Trophoblast cell (in vitro differentiated cells and primary cell): ENCODE measurements around the gene IER5.

Experiments
- DNase-seq, 2 donors: peaks; one replicate each; pipeline ENCODE4 v3.0.0-alpha.2; 2016
- H2AFZ ChIP-seq: 2 replicates; pipeline ENCODE4 v1.6.1; 2013; ENCODE audit warnings: low read length, moderate library complexity, mild to moderate bottlenecking; ENCODE audit not compliant: insufficient read depth, poor library complexity
- H2AK5ac ChIP-seq: 2 replicates; pipeline ENCODE4 v1.6.1; 2013; ENCODE audit warnings: mild to moderate bottlenecking, low read length
- H2BK120ac ChIP-seq: 2 replicates; pipeline ENCODE4 v1.6.1; 2013; ENCODE audit warnings: low read length, mild to moderate bottlenecking, moderate library complexity; ENCODE audit not compliant: insufficient read depth, poor library complexity
- H2BK12ac ChIP-seq: 2 replicates; pipeline ENCODE4 v1.6.1; 2013; ENCODE audit warnings: mild to moderate bottlenecking, low read length, moderate library complexity
- H2BK5ac ChIP-seq: 2 replicates; pipeline ENCODE4 v1.6.1; 2013; ENCODE audit warnings: low read length, low read depth, moderate library complexity, mild to moderate bottlenecking; ENCODE audit not compliant: poor library complexity
- H3K14ac ChIP-seq: 2 replicates; pipeline ENCODE4 v1.6.1; 2013; ENCODE audit warnings: mild to moderate bottlenecking, low read length
- H3K18ac ChIP-seq: 2 replicates; pipeline ENCODE4 v1.6.1; 2013; ENCODE audit warnings: mild to moderate bottlenecking, low read length
- H3K23ac ChIP-seq: 2 replicates; pipeline ENCODE4 v1.6.1; 2013; ENCODE audit warnings: low read length
- H3K27ac ChIP-seq: 2 replicates; pipeline ENCODE4 v1.5.1; 2013; ENCODE audit warnings: low read depth, mild to moderate bottlenecking, inconsistent platforms, low read length, moderate library complexity
- H3K27me3 ChIP-seq: 2 replicates; pipeline ENCODE4 v1.6.1; 2013; ENCODE audit warnings: inconsistent platforms, mild to moderate bottlenecking, low read length, moderate library complexity; ENCODE audit not compliant: insufficient read depth
- H3K36me3 ChIP-seq, 2 experiments: 1 replicate in 1 of 2; 2 replicates in 1 of 2; pipeline ENCODE4 v1.6.1; 2013; ENCODE audit warnings: low read length in 2 of 2, mild to moderate bottlenecking in 2 of 2, moderate library complexity in 1 of 2; ENCODE audit not compliant: insufficient read depth in 2 of 2, control insufficient read depth in 1 of 2
- H3K4ac ChIP-seq: 2 replicates; pipeline ENCODE4 v1.6.1; 2013; ENCODE audit warnings: low read depth, mild to moderate bottlenecking, low read length, moderate library complexity
- H3K4me1 ChIP-seq, 2 experiments: 1 replicate in 1 of 2; 2 replicates in 1 of 2; pipeline ENCODE4 v1.6.1; 2013; ENCODE audit warnings: low read length in 2 of 2, mild to moderate bottlenecking in 2 of 2, moderate library complexity in 1 of 2; ENCODE audit not compliant: insufficient read depth in 2 of 2, control insufficient read depth in 1 of 2
- H3K4me2 ChIP-seq: 2 replicates; pipeline ENCODE4 v1.6.1; 2013; ENCODE audit warnings: inconsistent platforms, mild to moderate bottlenecking, low read length, moderate library complexity
- H3K4me3 ChIP-seq: 2 replicates; pipeline ENCODE4 v1.5.1; 2013; ENCODE audit warnings: mild to moderate bottlenecking, low read depth, low read length, inconsistent platforms
- H3K79me1 ChIP-seq: one replicate; pipeline ENCODE4 v1.6.1; 2013; ENCODE audit warnings: low read length
- H3K79me2 ChIP-seq: 2 replicates; pipeline ENCODE4 v1.6.1; 2013; ENCODE audit warnings: low read length, mild to moderate bottlenecking; ENCODE audit not compliant: control insufficient read depth, insufficient read depth, poor library complexity
- H3K9ac ChIP-seq: 2 replicates; pipeline ENCODE4 v1.6.1; 2013; ENCODE audit warnings: mild to moderate bottlenecking, low read length
- H3K9me3 ChIP-seq: 2 replicates; pipeline ENCODE4 v1.6.1; 2013; ENCODE audit warnings: low read depth, mild to moderate bottlenecking, control low read depth, inconsistent platforms, low read length; ENCODE audit not compliant: insufficient read depth
- H4K12ac ChIP-seq: 2 replicates; pipeline ENCODE4 v1.6.1; 2013; ENCODE audit warnings: low read depth, mild to moderate bottlenecking, low read length, moderate library complexity
- H4K8ac ChIP-seq: 2 replicates; pipeline ENCODE4 v1.6.1; 2013; ENCODE audit warnings: low read depth, mild to moderate bottlenecking, low read length, moderate library complexity
- H4K91ac ChIP-seq: one replicate; pipeline ENCODE4 v1.6.1; 2013; ENCODE audit warnings: low read depth, mild to moderate bottlenecking, low read length, moderate library complexity
- WGBS: extraction: QIAGEN DNeasy Blood & Tissue Kit; methylation state at CpG from one replicate; pipeline ENCODE4 v1.1.7; 2013; ENCODE audit warnings: missing lambda C conversion rate; ENCODE audit not compliant: insufficient read length, insufficient coverage; ENCODE audit errors: extremely low coverage; 5-methylcytosine and 5-hydroxymethylcytosine counted together

IER5 gene

GRCh38 chr1:181116819-181117390 lies 28.4 kb downstream of the IER5 start:
- H3K14ac ChIP-seq: peak overlapping the region; percentile 49
- peaks cover 29% of the 10 kb centered on the region for H3K79me1 ChIP-seq
- no peak overlapping the region for H2AFZ ChIP-seq
- H3K27ac ChIP-seq: peak overlapping the region; percentile 70
- H4K8ac ChIP-seq: peak overlapping the region; percentile 20
- peak overlapping the region; percentile 67 for H2BK120ac ChIP-seq
- H2BK12ac ChIP-seq: peak overlapping the region; percentile 83
- peak overlapping the region; percentile 64 for H4K91ac ChIP-seq
- no peak overlapping the region for H3K4me3 ChIP-seq
- peaks cover 37 to 52% of the 10 kb centered on the region in 2 experiments for H3K4me1 ChIP-seq
- H3K27me3 ChIP-seq: no peaks in the 10 kb centered on the region
- H3K4me2 ChIP-seq: no peak overlapping the region
- no CpG with 5 or more reads among the region's 3 CpGs for WGBS
- DNase-seq: no peak
- peak overlapping the region; percentile 36 for H3K4ac ChIP-seq
- H4K12ac ChIP-seq: no peak overlapping the region
- H2BK5ac ChIP-seq: peak overlapping the region; percentile 55
- H3K36me3 ChIP-seq: no peaks in the 10 kb centered on the region
- peaks cover 2% of the 10 kb centered on the region for H3K9me3 ChIP-seq
- no peak overlapping the region for H3K18ac ChIP-seq
- H2AK5ac ChIP-seq: peak overlapping the region; percentile 21
- H3K79me2 ChIP-seq: peaks cover 3% of the 10 kb centered on the region
- H3K23ac ChIP-seq: no peak overlapping the region
- no peak overlapping the region for H3K9ac ChIP-seq

DNA sequence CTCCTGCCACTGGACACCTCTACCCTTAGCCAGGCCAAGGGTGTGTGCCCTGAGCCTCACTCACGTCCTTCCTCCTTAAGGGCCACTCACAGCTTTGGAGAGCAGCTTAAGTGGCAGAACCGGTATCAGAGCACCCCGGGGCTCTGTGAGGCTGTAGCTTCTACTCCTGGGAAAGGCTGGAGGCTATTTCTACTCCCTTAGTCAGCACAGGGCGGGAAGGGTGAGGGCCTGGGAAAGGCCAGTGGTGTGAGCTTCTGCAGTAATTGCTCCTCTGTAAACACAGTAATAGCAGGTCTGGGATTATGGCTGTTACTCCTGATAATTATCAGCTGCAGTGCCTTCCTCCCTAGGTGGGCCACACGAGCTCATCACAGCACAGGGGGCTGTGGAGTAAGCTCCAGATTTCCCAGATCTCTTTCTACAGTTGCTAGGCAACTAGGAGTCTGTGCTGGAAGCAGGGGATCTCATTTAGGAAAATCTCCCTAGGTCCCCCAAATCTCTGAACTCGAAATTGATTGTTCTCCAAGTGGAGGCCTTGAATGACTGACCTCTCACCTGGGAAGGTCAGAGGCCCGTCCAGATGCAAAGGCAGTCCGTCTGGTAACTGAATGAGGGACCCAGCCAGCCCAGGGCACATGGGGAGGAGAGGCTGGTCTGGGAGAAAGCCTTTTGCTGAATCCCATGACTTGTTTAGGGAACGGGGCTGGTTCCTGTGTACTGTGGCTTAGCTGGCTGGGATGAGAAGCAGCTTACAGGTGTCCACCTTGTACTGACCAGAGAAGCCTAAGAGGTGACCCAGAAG lies 29.3 kb downstream of the IER5 start:
- Histone ChIP-seq H3K27me3 (no peaks in the 10 kb centered on the region), H2BK12ac (peak overlapping the region; percentile 3), H4K12ac (no peak overlapping the region), H3K4me2 (peak overlapping the region; percentile 9), H3K36me3 (no peaks in the 10 kb centered on the region), H3K4ac (no peak overlapping the region), H2AFZ (no peak overlapping the region), H3K4me1 (peaks cover 36 to 47% of the 10 kb centered on the region in 2 experiments), H2AK5ac (no peak overlapping the region), H3K9ac (no peak overlapping the region), H3K79me2 (peaks cover 3% of the 10 kb centered on the region), H3K9me3 (peaks cover 2% of the 10 kb centered on the region), H2BK120ac (peak overlapping the region; percentile 1), H3K23ac (no peak overlapping the region), H3K18ac (peak overlapping the region; percentile 0), H3K27ac (peak overlapping the region; percentile 70), H3K14ac (no peak overlapping the region), H3K4me3 (no peak overlapping the region), H3K79me1 (peaks cover 29% of the 10 kb centered on the region), H4K8ac (no peak overlapping the region), H2BK5ac (peak overlapping the region; percentile 1), H4K91ac (peak overlapping the region; percentile 67)
- no CpG with 5 or more reads among the region's 9 CpGs for WGBS
- DNase-seq: peak; percentile 100

- no peak overlapping the region for H3K23ac ChIP-seq
- DNase-seq: peak; percentile 99
- H3K4ac ChIP-seq: peak overlapping the region; percentile 57
- peak overlapping the region; percentile 94 for H2BK12ac ChIP-seq
- no CpG with 5 or more reads among the region's 6 CpGs for WGBS
- no peaks in the 10 kb centered on the region for H3K27me3 ChIP-seq
- peak overlapping the region; percentile 90 for H2BK120ac ChIP-seq
- peaks cover 2% of the 10 kb centered on the region for H3K9me3 ChIP-seq
- H3K4me1 ChIP-seq: peaks cover 28 to 41% of the 10 kb centered on the region in 2 experiments
- peak overlapping the region; percentile 48 for H4K8ac ChIP-seq
- peak overlapping the region; percentile 94 for H4K91ac ChIP-seq
- H4K12ac ChIP-seq: no peak overlapping the region
- no peaks in the 10 kb centered on the region for H3K79me2 ChIP-seq
- no peak overlapping the region for H3K4me3 ChIP-seq
- H3K9ac ChIP-seq: no peak overlapping the region
- H3K27ac ChIP-seq: peak overlapping the region; percentile 79
- H2AFZ ChIP-seq: no peak overlapping the region
- peaks cover 25% of the 10 kb centered on the region for H3K79me1 ChIP-seq
- peak overlapping the region; percentile 73 for H3K14ac ChIP-seq
- H3K18ac ChIP-seq: peak overlapping the region; percentile 73
- H3K4me2 ChIP-seq: peak overlapping the region; percentile 14
- peak overlapping the region; percentile 85 for H2AK5ac ChIP-seq
- peak overlapping the region; percentile 74 for H2BK5ac ChIP-seq
- H3K36me3 ChIP-seq: no peaks in the 10 kb centered on the region
Observed at GRCh38 chr1:181119093-181119989, 30.8 kb downstream of the IER5 start.

GRCh38 chr1:181120924-181121323 lies 32.4 kb downstream of the IER5 start:
- Histone ChIP-seq H3K23ac (no peak overlapping the region), H3K79me2 (no peaks in the 10 kb centered on the region), H3K4me3 (no peak overlapping the region), H3K18ac (no peak overlapping the region), H4K91ac (peak overlapping the region; percentile 61), H2BK5ac (no peak overlapping the region), H2BK12ac (peak overlapping the region; percentile 53), H3K36me3 (no peaks in the 10 kb centered on the region), H3K9ac (no peak overlapping the region), H3K79me1 (peaks cover 25% of the 10 kb centered on the region), H3K27ac (no peak overlapping the region), H4K8ac (no peak overlapping the region), H3K4me1 (peaks cover 28 to 41% of the 10 kb centered on the region in 2 experiments), H3K9me3 (peaks cover 2% of the 10 kb centered on the region), H3K14ac (no peak overlapping the region), H3K27me3 (no peaks in the 10 kb centered on the region), H2BK120ac (no peak overlapping the region), H3K4me2 (no peak overlapping the region), H4K12ac (no peak overlapping the region), H3K4ac (no peak overlapping the region), H2AK5ac (peak overlapping the region; percentile 41), H2AFZ (no peak overlapping the region)
- no peak for DNase-seq
- WGBS: no CpG with 5 or more reads among the region's 2 CpGs
